ENCODE data around the gene MFF.

The MFF gene

DNA sequence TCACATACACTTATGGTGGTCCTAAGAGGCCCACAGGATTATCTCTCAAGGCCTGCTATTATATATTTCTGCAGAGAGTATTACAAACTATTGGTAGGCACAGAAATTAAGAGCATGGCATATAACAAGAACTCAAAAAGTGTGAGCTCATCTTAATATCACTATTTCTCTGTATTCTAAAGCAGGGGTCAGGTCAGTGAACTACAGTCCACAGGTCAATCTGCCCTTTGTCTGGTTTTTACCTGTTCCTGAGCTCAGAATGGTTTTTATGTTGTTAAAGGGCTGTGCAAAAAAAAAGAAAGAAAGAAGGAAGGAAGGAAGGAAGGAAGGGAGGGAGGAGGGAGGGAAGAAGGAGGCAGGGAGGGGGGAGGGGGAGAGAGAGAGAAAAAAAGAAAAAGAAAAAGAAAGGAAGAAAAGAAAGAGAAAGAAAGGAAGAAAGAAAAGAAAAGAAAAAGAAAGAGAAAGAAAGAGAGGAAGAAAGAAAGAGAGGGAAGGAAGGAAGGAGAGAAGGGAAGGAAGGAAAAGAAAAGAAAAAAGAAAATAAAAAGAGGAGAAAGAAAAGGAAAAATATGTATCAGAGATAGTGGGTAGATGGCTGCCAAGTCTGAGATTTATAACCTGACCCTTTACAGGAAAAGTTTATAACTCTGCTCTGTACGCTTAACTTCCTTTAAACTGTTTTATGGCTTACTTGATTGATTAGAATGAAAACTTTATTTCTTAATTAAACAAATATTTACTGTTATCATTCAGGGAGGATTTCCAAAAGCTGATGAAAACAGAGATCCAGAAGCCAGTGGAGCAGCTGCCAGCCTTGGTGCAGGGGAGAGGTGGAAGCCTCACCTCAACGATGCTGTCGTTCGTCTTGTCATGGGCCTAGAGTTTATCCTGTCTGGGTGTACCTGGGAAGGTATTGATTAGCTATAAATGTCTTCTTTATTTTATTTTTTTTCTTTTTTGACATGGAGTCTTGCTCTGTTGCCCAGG is 73.9 kb downstream of the MFF start:
- H3K4me3 ChIP-seq (ENCODE audit: low read depth, low read length), result no peak overlapping the region
- no peak for DNase-seq (ENCODE audit: low read depth)
- TF ChIP-seq CTCF (conservative IDR thresholded peaks at IDR 0.05; ENCODE audit: low read depth, low read length), result no peak

DNA sequence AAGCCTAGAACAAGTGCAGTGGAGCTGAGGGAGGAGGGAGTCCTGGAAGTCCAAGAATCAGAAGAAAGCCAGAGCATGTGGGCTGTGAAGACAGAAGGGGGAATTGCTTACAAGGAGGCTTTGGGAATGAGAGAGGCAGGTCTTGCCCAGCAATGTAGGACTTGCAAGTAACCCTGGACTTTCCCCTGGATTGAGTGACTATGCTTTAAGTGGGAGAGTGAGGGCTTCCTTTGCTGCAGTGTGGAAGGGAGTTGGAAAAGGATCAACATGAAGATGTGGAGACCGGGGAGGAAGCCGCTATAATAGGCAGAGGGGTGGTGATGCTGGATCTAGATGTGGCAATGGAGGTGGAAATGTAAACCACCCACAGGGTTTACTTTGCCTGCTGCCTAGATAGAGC is 76.5 kb downstream of the MFF start:
- DNase-seq (ENCODE audit: low read depth), result no peak
- H3K4me3 ChIP-seq (ENCODE audit: low read depth, low read length), result no peak overlapping the region
- TF ChIP-seq CTCF (conservative IDR thresholded peaks at IDR 0.05; ENCODE audit: low read depth, low read length), result no peak

GRCh38 chr2:227402321-227402720 is 77.3 kb downstream of the MFF start:
- H3K4me3 ChIP-seq (ENCODE audit: low read depth, low read length), result no peak overlapping the region
- no peak for TF ChIP-seq CTCF (conservative IDR thresholded peaks at IDR 0.05; ENCODE audit: low read depth, low read length)
- no peak for DNase-seq (ENCODE audit: low read depth)

GRCh38 chr2:227402959-227403358 is 77.9 kb downstream of the MFF start:
- no peak for DNase-seq (ENCODE audit: low read depth)
- no peak for TF ChIP-seq CTCF (conservative IDR thresholded peaks at IDR 0.05; ENCODE audit: low read depth, low read length)
- no peak overlapping the region for H3K4me3 ChIP-seq (ENCODE audit: low read depth, low read length)

DNA sequence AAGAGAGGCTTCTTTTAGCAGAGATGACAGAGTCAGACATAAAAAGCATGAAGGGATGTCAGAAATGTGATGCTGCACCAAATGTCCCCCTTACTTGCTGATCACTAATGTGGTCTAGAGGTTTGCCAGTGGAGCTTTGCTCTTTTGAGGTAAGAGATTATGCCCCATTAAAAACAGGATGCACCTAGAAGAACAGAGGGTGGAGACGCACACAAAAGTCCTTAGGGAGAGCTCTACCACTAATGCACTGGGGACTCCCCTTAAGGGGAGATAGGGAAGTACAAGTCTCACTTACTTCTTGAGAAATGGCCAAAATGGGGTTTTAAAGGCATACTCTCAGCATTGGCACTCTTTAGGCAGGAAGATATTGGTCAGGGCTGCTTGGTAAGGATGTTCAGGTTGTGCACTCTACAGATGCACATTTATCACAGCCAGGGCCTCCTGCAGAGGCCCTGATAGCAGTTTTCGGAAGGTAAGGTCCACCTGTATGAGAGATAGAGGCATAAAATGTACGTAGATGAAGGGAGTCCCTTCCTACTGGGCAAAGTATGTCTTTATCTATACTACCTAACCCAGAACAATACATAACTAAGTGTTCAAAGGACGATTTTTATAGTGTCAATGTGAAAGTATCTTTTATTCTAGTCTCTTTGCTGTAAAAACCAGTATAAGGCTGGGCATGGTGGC is 79.7 kb downstream of the MFF start:
- H3K4me3 ChIP-seq (ENCODE audit: low read depth, low read length), result no peak overlapping the region
- no peak for DNase-seq (ENCODE audit: low read depth)
- no peak for TF ChIP-seq CTCF (conservative IDR thresholded peaks at IDR 0.05; ENCODE audit: low read depth, low read length)

GRCh38 chr2:227406177-227407031 is 81.4 kb downstream of the MFF start:
- peak; percentile 96 for DNase-seq (ENCODE audit: low read depth)
- H3K4me3 ChIP-seq (ENCODE audit: low read depth, low read length), result no peak overlapping the region
- peak; percentile 81 for TF ChIP-seq CTCF (conservative IDR thresholded peaks at IDR 0.05; ENCODE audit: low read depth, low read length)
